Kidney (tissue), 14 donors: ENCODE data around the gene RAB7A. TPM values are rescaled to one million over a fixed set of nuclear protein-coding genes. Genes with fewer than 3 reads are reported as not detected.

Experiments used
- DNase-seq, 5 donors: peaks; one replicate each; pipeline ENCODE4 v3.0.0-alpha.2; 2013 to 2020
- FAIRE-seq: peaks from 2 replicates; lab custom pipeline; 2012; peaks lifted over from hg19 to GRCh38; lab: Jason Lieb, UNC
- H3K27ac ChIP-seq, 2 donors: one replicate each; pipeline ENCODE4 v1.7.0; 2013; ENCODE audit warnings: low read depth in 2 of 2, low read length in 2 of 2, inconsistent platforms in 1 of 2
- H3K27me3 ChIP-seq: one replicate; pipeline ENCODE4 v1.7.1; 2013; ENCODE audit warnings: low read length, inconsistent platforms; ENCODE audit not compliant: control insufficient read depth, insufficient read depth
- H3K36me3 ChIP-seq, 3 donors: one replicate each; pipeline versions ENCODE4 v1.7.0 to v1.7.1; 2013; ENCODE audit warnings: low read length in 3 of 3, control low read depth in 1 of 3, inconsistent platforms in 1 of 3; ENCODE audit not compliant: insufficient read depth in 3 of 3, control insufficient read depth in 2 of 3
- H3K4me1 ChIP-seq, 3 donors: one replicate each; pipeline versions ENCODE4 v1.7.0 to v1.7.1; 2013; ENCODE audit warnings: low read length in 3 of 3, inconsistent platforms in 1 of 3, low read depth in 1 of 3; ENCODE audit not compliant: control insufficient read depth in 2 of 3, insufficient read depth in 2 of 3
- H3K4me3 ChIP-seq, 3 donors: one replicate each; pipeline versions ENCODE4 v1.7.0 to v1.8.1; 2013; ENCODE audit warnings: low read length in 3 of 3, control low read depth in 1 of 3, inconsistent platforms in 1 of 3
- H3K9ac ChIP-seq, 3 donors: one replicate each; pipeline versions ENCODE4 v1.7.0 to v1.7.1; 2013; ENCODE audit warnings: low read length in 3 of 3, control low read depth in 1 of 3, inconsistent platforms in 1 of 3
- H3K9me3 ChIP-seq, 3 donors: one replicate each; pipeline versions ENCODE4 v1.7.0 to v1.7.1; 2013; ENCODE audit warnings: low read length in 3 of 3, control low read depth in 1 of 3, inconsistent platforms in 1 of 3; ENCODE audit not compliant: control insufficient read depth in 2 of 3, insufficient read depth in 1 of 3
- CTCF ChIP-seq: IDR thresholded peaks from 3 replicates; pipeline ENCODE4 v1.5.1; 2012; ENCODE audit warnings: mild to moderate bottlenecking, moderate library complexity, borderline replicate concordance; ENCODE audit not compliant: insufficient read depth; ENCODE audit errors: extremely low read depth
- intact Hi-C: fragments of 100-400 bp; cut with DNase I; formaldehyde crosslinking; loops from one replicate; pipeline ENCODE4 v1.11.1; 2022
- polyA plus RNA-seq: library from polyadenylated mRNA; stranded (reverse); fragments of 350-450 nt; fragmentation: Illumina TruSeq; extraction: RNeasy Lipid Tissue Mini Kit (QIAGEN cat#74804); gene quantifications from one replicate; pipeline ENCODE4 v1.2.3, GENCODE V29; 2014; ENCODE audit warnings: low read depth, low replicate concordance; ENCODE audit not compliant: insufficient read depth
- total RNA-seq: library from RNA; stranded (reverse); fragmentation: NEBNext Ultra II Directional; extraction: Animal tissue kit (Norgen Biotek cat#: 25700); gene quantifications from one replicate; pipeline ENCODE4 v1.2.1, GENCODE V29; 2021
- donor health status: control.
- donor health status: control.
- donor health status: control.
- donor health status: control.
- donor health status: control.
- donor health status: DM: yes; HTN: yes; CAD: no.
- donor health status: Normal renal cell carcinoma (clear cell type).

RAB7A gene
- total and polyA plus RNA-seq, 2 donors from 2014 or later: 211 to 248 TPM

- Histone ChIP-seq H3K27ac (no peak overlapping the region), H3K9ac (no peak overlapping the region), H3K4me1 (no peaks in the 10 kb centered on the region), H3K4me3 (no peak overlapping the region), H3K27me3 (no peaks in the 10 kb centered on the region), H3K36me3 (no peaks in the 10 kb centered on the region), H3K9me3 (no peaks in the 10 kb centered on the region)
- DNase-seq (no peak), FAIRE-seq (no peak)
- TF ChIP-seq CTCF: no peak
- intact Hi-C loops: no loop called here
Observed at GRCh38 chr3:128693696-128694095, 32.3 kb upstream of the RAB7A start.

GRCh38 chr3:128697341-128697740, 28.6 kb upstream of the RAB7A start:
- no peak for DNase-seq

GRCh38 chr3:128698211-128699047, 27.6 kb upstream of the RAB7A start:
- Histone ChIP-seq H3K4me3 (peak overlapping the region; percentile 30 to 64 (median 58)), H3K4me1 (no peaks in the 10 kb centered on the region), H3K9ac (peak overlapping the region in 2 of 3 donors; percentile 40 to 48), H3K9me3 (no peaks in the 10 kb centered on the region), H3K27ac (peak overlapping the region in 1 of 2 donors; percentile 41), H3K27me3 (no peaks in the 10 kb centered on the region), H3K36me3 (no peaks in the 10 kb centered on the region)
- TF ChIP-seq CTCF: no peak
- DNase-seq (peak; percentile 48 to 83 (median 59)), FAIRE-seq (no peak)
- intact Hi-C loops: no loop called here

More at GRCh38 chr3:128697341-128697740, 28.6 kb upstream of the RAB7A start:
- intact Hi-C loops: no loop called here
- Histone ChIP-seq H3K27me3 (no peaks in the 10 kb centered on the region), H3K9ac (no peak overlapping the region), H3K27ac (no peak overlapping the region), H3K36me3 (no peaks in the 10 kb centered on the region), H3K9me3 (no peaks in the 10 kb centered on the region), H3K4me1 (no peaks in the 10 kb centered on the region), H3K4me3 (no peak overlapping the region)
- no peak for TF ChIP-seq CTCF
- no peak for FAIRE-seq
